Measurements from ENCODE around the gene SLC4A1. TPM values are rescaled to one million over a fixed set of nuclear protein-coding genes. Genes with fewer than 3 reads are reported as not detected.
"Not testable (repeated sequence)": the region's sequence is repeated elsewhere in the genome, so short reads cannot be mapped to it uniquely, and the experiment has no call there.

Gene SLC4A1
- total RNA-seq, 2 donors from 2014 or later, result 0.56 TPM; not detected in 1

DNA sequence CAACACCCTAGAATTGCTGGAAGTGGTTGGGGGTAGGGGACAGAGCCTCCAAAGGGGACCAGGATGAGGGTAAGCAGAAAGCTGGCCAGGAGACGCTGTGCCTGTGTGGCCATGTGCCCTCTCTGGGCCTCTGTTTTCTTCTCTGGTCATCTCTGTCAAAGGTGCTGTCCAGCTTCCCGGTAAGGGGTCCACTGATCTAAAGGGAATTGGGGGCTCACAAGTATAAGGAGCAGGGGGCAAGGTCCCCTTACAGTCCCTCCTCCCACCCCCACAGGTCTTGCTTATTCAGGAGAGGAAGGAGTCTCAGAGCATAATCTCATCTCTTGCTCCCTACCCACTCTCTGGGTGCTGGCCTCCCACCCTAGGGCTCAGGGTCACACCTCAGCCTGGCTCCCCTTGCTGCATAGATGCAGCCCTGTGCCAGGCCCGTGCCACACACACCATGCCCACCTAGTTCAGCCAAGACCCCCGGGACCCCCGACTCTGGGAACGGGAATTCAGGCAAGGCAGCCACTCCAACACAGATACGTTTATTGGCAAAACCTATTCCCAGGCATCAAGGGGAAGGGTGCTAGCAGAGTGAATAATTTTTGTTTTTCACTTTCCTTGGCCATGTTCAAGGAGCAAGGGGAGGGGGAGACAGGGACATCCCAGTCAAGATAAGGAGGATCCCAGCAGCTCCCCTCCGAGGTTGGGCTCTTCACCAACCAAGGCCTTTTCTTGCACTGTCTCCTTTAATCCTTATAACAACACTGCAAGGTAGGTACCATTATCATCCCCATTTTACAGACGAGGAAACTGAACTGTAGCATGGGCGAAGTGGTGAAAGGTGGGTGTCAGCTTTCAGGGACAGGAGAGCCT lies 19.8 kb downstream of the SLC4A1 start:
- no peaks in the 10 kb centered on the region for H3K27me3 ChIP-seq (replicated peaks; ENCODE audit: insufficient read depth)
- no peak for DNase-seq (ENCODE audit: low spot score)
- no peaks in the 10 kb centered on the region for H3K9me3 ChIP-seq
- H3K27ac ChIP-seq, result no peak overlapping the region
- no peak overlapping the region for H3K4me3 ChIP-seq
- H3K4me1 ChIP-seq (ENCODE audit: control insufficient read depth in 1 of 2, low read depth in 2 of 2), result peaks cover 7 to 11% of the 10 kb centered on the region in 2 donors
- no peak for ATAC-seq (ENCODE audit: insufficient number of reproducible peaks, low FRiP score, low read depth)
- TF ChIP-seq, protein P1, sequence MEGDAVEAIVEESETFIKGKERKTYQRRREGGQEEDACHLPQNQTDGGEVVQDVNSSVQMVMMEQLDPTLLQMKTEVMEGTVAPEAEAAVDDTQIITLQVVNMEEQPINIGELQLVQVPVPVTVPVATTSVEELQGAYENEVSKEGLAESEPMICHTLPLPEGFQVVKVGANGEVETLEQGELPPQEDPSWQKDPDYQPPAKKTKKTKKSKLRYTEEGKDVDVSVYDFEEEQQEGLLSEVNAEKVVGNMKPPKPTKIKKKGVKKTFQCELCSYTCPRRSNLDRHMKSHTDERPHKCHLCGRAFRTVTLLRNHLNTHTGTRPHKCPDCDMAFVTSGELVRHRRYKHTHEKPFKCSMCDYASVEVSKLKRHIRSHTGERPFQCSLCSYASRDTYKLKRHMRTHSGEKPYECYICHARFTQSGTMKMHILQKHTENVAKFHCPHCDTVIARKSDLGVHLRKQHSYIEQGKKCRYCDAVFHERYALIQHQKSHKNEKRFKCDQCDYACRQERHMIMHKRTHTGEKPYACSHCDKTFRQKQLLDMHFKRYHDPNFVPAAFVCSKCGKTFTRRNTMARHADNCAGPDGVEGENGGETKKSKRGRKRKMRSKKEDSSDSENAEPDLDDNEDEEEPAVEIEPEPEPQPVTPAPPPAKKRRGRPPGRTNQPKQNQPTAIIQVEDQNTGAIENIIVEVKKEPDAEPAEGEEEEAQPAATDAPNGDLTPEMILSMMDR (IDR thresholded peaks at IDR 0.05), result no peak
- no peaks in the 10 kb centered on the region for H3K36me3 ChIP-seq

DNA sequence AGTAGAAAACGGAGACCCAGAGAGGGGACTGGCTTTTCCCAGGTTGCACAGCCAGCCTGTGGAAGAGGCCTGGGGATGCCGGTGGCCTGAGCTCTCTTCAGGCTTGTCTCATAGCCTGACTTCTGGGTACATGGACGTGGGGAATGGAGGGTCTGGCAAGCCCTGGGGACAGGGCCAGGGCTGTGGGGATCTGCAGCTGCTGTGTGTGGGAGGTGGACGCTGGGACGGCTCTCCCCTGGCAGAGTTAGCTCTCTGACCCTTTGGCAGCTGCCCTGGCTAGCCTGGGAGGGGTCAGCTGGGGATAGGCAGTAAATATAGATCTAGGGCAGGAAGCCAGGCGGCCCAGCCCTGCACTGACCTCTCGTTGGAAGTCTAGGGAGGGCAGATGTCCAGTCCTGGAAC lies 20.5 kb downstream of the SLC4A1 start:
- Histone ChIP-seq H3K4me1 (ENCODE audit: control insufficient read depth in 1 of 2, low read depth in 2 of 2) (peaks cover 7 to 11% of the 10 kb centered on the region in 2 donors), H3K36me3 (no peaks in the 10 kb centered on the region), H3K9me3 (no peaks in the 10 kb centered on the region), H3K4me3 (no peak overlapping the region), H3K27ac (no peak overlapping the region), H3K27me3 (replicated peaks; ENCODE audit: insufficient read depth) (no peaks in the 10 kb centered on the region)
- no peak for DNase-seq (ENCODE audit: low spot score)
- TF ChIP-seq, protein P1 (IDR thresholded peaks at IDR 0.05), result no peak
- ATAC-seq (ENCODE audit: insufficient number of reproducible peaks, low FRiP score, low read depth), result no peak

DNA sequence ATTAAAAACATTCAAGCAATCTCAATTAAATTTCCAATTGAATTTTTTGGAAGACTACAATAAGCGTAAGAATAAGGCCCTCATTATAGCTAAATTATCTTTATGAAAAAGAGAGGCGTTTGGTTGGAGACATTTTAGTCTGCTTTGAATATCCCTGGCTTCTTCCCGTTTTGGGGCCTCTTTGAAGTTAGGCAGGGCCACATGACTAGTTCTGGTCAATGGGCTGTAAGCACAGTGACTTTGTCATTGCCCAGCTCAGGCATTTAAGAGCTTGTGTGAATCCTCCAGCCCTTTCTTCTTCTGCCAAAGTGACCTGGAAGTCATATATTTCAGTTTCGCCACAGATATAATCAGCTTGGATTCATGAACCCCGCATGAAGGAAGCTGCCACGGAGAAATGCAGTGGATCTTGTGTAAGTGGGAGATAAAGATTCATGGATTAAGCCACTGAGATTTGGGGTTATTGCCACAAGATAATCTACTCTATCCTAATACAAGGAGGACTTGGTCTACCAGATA lies 26.8 kb downstream of the SLC4A1 start:
- H3K4me3 ChIP-seq, result no peak overlapping the region
- TF ChIP-seq, protein P1 (IDR thresholded peaks at IDR 0.05), result no peak
- no peak overlapping the region for H3K27ac ChIP-seq
- H3K9me3 ChIP-seq, result no peaks in the 10 kb centered on the region
- H3K36me3 ChIP-seq, result no peaks in the 10 kb centered on the region
- ATAC-seq (ENCODE audit: insufficient number of reproducible peaks, low FRiP score, low read depth), result no peak
- H3K4me1 ChIP-seq (ENCODE audit: control insufficient read depth in 1 of 2, low read depth in 2 of 2), result no peaks in the 10 kb centered on the region
- no peaks in the 10 kb centered on the region for H3K27me3 ChIP-seq (replicated peaks; ENCODE audit: insufficient read depth)
- DNase-seq (ENCODE audit: low spot score), result no peak

DNA sequence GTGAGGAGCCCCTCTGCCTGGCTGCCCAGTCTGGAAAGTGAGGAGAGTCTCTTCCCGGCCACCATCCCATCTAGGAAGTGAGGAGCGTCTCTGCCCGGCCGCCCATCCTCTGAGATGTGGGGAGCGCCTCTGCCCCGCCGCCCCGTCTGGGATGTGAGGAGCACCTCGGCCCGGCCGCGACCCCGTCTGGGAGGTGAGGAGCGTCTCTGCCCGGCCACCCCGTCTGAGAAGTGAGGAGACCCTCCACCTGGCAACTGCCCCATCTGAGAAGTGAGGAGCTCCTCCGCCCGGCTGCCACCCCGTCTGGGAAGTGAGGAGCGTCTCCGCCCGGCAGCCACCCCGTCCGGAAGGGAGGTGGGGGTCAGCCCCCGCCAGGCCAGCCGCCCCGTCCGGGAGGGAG lies 30.0 kb downstream of the SLC4A1 start:
- not testable (repeated sequence) for ATAC-seq (ENCODE audit: insufficient number of reproducible peaks, low FRiP score, low read depth); H3K27me3 ChIP-seq (replicated peaks; ENCODE audit: insufficient read depth); H3K4me3 ChIP-seq; H3K27ac ChIP-seq; H3K4me1 ChIP-seq (ENCODE audit: control insufficient read depth in 1 of 2, low read depth in 2 of 2); DNase-seq (ENCODE audit: low spot score); H3K36me3 ChIP-seq; H3K9me3 ChIP-seq

DNA sequence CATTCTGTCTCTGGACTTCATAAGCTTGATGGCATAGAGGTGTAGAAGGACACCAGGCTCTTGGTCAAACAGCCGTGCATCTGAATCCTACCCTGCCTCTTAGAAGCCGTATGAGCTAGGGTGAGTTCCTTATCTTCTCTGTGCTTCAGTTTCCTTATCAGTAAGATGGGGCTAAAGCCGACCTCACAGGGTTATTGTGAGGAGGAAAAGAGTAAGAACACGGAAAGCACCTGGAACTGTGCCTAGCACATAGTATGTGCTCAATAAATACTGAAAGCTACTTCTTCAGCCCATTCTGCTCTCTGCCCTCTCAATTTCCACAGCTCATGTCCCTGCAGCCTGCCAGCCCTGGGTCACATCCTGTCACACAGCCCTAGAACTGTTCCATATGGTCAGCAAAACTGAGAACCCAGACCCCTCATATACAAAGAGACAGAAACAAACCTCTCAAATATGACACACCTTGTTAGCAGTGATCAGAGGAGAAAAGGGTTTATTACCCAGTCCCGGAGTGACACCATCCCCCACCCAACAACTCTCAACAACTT lies 31.4 kb downstream of the SLC4A1 start:
- Histone ChIP-seq H3K4me1 (ENCODE audit: control insufficient read depth in 1 of 2, low read depth in 2 of 2) (no peaks in the 10 kb centered on the region), H3K9me3 (no peaks in the 10 kb centered on the region), H3K27me3 (replicated peaks; ENCODE audit: insufficient read depth) (no peaks in the 10 kb centered on the region), H3K27ac (no peak overlapping the region), H3K4me3 (no peak overlapping the region), H3K36me3 (no peaks in the 10 kb centered on the region)
- TF ChIP-seq, protein P1 (IDR thresholded peaks at IDR 0.05), result no peak
- DNase-seq (ENCODE audit: low spot score), result no peak
- no peak for ATAC-seq (ENCODE audit: insufficient number of reproducible peaks, low FRiP score, low read depth)
